DMS114 treated with DMSO at 0.1 percent for 48 hours (cell line): ENCODE results near the gene METTL21C.

ENCODE experiments used
- DNase-seq: peaks from one replicate; lab custom pipeline; 2025; ENCODE audit not compliant: unreplicated experiment; lab: John Stamatoyannopoulos, UW

Gene METTL21C

GRCh38 chr13:102694937-102695336 lies at the start of gene METTL21C:
TSS of gene METTL21C (minus strand) at chr13:102695044. CDS start at chr13:102694498, 546 bp downstream.
- no peak for DNase-seq

- DNase-seq = no peak
Observed at GRCh38 chr13:102742506-102742905, 47.7 kb upstream of the METTL21C start.

GRCh38 chr13:102742101-102742500 lies 47.3 kb upstream of the METTL21C start:
- DNase-seq = no peak

- no peak for DNase-seq
Observed at GRCh38 chr13:102729560-102730270, 34.9 kb upstream of the METTL21C start.

DNA sequence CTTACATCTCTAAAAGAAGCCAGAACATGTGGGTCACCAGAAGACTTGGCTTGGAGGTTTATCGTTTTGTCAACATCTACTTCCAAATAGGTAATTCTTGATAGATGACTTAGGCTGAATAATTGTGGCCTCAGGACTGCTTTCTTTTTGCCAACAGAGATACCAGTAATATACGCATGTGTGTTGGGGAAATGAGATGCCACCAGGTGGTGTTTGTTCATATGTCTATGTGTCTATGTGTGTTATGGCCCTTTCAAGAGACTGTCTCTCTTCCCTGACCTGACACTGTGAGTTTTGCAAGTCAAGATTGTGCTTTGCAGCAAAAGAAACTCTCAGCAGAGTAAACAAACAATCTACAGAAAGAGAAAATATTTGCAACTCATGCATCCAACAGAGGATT lies 31.6 kb upstream of the METTL21C start:
- DNase-seq = no peak

DNA sequence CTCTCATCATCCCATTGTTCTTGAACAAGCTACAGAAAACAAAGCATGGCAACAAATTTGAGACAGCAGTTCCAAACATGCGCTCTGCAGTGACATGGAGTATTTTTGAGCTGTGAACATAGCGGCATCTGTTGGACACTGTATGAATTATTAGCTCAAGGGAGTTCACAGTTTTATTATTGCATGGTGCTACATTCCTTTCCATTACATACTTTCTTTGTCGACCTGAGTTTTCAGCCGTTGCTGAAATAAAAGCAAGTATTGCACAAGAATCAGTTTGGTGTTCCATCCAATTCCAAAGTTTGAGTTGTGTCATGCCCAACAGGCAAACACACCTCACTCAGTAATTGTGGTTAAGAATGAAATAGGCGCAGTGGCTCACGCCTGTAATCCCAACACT lies 30.1 kb upstream of the METTL21C start:
- DNase-seq = peak; percentile 28

GRCh38 chr13:102721800-102722231 lies 27.0 kb upstream of the METTL21C start:
- DNase-seq = no peak

DNA sequence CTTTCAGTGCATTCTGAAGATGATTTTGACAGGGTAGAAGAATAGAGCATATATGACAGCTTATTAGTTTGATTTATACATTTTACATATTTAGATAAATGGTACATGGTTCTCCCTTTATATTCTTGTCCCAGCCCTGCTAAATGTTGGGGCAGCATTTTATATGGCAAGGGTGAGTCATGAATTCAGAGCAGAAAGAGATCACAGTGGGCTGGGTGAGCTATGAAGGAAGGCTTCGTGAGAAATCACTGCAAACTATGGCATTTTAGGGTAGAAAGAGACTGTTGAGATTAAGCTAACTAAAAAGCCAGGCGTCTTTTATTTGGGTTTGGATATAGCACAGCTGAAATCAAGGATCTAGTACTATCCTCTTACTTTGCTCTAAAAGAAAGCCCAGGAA lies 23.9 kb upstream of the METTL21C start:
- no peak for DNase-seq

GRCh38 chr13:102715447-102715846 lies 20.6 kb upstream of the METTL21C start:
- DNase-seq = no peak

DNA sequence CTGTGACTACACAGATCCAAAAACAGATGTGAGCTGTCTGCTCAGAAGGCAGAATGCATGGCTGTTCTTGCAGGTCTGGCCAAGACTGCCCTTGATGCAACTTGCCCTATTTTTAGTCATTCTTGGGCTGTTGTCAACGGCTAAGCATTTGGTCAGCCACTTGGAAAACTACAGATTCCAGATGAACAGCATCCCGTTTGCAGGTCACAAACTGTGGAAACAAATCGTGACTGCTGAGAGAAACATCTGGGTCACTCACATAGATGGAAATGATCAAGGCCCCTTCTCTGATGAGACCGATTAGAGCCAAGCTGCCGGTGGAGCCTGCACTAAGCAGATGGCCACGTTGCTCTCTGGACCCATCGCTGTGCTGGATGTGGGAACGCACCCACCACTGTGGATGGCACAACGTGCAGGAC lies 15.4 kb upstream of the METTL21C start:
- no peak for DNase-seq

- DNase-seq = no peak
Observed at GRCh38 chr13:102709536-102709935, 14.7 kb upstream of the METTL21C start.

- no peak for DNase-seq
Observed at GRCh38 chr13:102708991-102709390, 14.1 kb upstream of the METTL21C start.

GRCh38 chr13:102708211-102708610 lies 13.4 kb upstream of the METTL21C start:
- no peak for DNase-seq

DNA sequence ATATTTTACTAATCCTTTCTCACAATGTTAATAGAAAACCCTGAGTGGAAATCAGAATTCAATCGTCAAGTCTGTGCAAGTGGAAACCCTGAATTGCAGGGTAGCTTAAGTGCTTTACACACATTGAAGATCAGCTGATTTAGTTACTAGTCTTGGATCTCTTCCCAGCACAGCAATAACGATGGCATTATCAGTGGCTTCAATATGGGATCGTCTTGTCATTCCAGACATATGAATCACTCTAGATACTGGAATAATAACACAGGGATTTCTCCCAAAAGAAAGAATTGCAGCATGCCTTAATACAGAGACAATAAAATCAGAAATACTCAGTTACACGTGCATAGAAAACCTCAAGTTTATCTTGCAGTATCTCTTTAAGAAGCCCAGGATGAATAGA lies 12.6 kb upstream of the METTL21C start:
- no peak for DNase-seq

- no peak for DNase-seq
Observed at GRCh38 chr13:102704238-102705058, 9.6 kb upstream of the METTL21C start.

DNA sequence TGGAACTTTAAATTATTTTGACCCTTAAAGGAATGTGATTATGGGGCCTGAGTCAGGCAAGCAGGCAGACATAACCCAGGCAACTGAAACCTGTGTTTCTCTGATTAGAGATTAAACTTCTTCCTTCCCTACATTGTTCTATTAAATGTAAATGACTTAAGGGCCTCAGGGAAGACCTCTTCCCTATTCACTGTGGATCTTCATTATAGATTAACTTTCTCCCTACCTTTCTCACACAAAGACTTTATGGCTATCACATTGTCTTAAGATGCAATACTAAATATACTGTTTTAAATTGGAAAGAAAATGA lies 8.8 kb upstream of the METTL21C start:
- DNase-seq = no peak

DNA sequence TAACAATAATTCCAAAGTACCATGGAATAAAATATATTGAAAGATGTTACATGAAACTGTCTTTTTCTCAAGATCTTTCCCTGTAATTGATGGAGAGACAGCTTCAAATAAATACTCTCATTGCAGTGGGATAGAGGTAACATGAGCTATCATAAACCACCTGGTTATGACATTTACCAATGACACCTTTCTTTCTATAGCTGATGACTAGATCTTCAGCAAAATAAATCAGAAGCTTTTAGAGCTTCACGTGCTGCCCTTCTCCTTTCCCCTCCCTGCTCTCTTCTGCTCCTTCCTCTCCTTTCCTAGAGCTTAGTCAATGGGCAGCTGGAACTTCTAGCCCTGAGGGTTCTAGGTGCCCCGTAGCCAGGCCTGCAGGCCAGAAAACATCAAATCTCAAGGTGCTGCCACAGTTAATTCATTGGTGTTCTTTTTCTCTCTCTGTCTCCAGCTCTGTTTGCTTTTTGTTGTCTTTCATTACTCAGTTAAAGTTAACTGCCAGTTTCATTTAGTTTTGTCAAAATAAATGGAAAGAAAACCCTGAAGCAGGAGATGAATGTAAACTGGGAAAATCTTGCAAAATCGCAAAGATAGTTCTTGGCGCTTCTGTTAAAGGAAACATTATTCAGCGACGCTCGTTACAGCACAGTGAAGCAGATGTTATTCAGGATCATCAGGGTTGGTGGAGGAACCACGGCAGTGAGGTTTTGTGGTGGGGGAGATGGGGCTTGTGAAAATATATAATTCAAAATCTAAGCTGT lies 8.3 kb upstream of the METTL21C start:
- no peak for DNase-seq

GRCh38 chr13:102701331-102701730 lies 6.5 kb upstream of the METTL21C start:
- DNase-seq = no peak

- no peak for DNase-seq
Observed at GRCh38 chr13:102700088-102701031, 5.5 kb upstream of the METTL21C start.

DNA sequence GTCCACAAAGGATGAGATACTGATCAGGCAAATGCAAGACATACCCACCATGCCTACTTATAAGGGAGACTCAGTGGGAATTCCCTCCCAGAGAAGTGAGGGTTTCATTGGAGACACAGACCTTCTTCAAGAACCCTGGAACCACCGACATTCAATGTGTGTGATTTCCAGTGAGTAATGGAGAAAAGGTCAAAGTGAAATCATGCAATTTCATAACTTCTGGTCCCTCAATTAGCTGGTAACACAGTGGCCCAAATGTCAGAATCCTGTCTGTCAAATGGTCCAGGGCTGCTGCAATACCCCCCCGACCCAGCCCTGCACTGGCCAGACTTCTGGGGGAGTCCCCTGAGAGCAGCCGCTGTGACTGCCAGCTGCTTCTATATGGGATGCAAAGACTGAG lies 4.7 kb upstream of the METTL21C start:
- no peak for DNase-seq

DNA sequence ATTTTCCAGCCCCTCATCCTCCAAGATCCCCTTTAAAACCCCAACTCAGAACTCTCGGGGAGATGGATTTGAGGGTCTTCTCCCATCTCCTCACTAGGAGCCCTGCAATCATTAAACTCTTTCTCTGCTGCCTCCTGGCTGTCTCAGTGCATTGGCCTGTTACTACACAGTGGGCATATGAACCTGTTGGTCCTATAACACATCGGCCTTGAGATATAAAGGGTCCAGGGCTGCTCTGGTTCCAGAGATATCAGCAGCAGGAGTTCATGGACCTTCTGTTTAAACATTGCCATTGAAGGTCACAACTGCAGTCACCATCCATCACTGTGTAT lies 3.8 kb upstream of the METTL21C start:
- no peak for DNase-seq
